Measurements from ENCODE around the gene POU4F3. TPM values are rescaled to one million over a fixed set of nuclear protein-coding genes. Genes with fewer than 3 reads are reported as not detected.
"Not testable (repeated sequence)": the region's sequence is repeated elsewhere in the genome, so short reads cannot be mapped to it uniquely, and the experiment has no call there.

Gene POU4F3, protein sequence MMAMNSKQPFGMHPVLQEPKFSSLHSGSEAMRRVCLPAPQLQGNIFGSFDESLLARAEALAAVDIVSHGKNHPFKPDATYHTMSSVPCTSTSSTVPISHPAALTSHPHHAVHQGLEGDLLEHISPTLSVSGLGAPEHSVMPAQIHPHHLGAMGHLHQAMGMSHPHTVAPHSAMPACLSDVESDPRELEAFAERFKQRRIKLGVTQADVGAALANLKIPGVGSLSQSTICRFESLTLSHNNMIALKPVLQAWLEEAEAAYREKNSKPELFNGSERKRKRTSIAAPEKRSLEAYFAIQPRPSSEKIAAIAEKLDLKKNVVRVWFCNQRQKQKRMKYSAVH
- under 1 TPM in 2 of 4 donors, not detected in 2; 0.03 to 0.04 TPM for polyA plus RNA-seq
- long read RNA-seq, donor 1: 0 reads
- long read RNA-seq, donor 2: 0 reads
- long read RNA-seq, donor 3: 0 reads
- long read RNA-seq, donor 4: 0 reads
- long read RNA-seq, donor 5: 0 reads
- long read RNA-seq, donor 6: 0 reads
- long read RNA-seq, donor 7: 0 reads
- long read RNA-seq, donor 8: 0 reads
- long read RNA-seq, donor 9: 0 reads
- long read RNA-seq, donor 10: 0 reads

DNA sequence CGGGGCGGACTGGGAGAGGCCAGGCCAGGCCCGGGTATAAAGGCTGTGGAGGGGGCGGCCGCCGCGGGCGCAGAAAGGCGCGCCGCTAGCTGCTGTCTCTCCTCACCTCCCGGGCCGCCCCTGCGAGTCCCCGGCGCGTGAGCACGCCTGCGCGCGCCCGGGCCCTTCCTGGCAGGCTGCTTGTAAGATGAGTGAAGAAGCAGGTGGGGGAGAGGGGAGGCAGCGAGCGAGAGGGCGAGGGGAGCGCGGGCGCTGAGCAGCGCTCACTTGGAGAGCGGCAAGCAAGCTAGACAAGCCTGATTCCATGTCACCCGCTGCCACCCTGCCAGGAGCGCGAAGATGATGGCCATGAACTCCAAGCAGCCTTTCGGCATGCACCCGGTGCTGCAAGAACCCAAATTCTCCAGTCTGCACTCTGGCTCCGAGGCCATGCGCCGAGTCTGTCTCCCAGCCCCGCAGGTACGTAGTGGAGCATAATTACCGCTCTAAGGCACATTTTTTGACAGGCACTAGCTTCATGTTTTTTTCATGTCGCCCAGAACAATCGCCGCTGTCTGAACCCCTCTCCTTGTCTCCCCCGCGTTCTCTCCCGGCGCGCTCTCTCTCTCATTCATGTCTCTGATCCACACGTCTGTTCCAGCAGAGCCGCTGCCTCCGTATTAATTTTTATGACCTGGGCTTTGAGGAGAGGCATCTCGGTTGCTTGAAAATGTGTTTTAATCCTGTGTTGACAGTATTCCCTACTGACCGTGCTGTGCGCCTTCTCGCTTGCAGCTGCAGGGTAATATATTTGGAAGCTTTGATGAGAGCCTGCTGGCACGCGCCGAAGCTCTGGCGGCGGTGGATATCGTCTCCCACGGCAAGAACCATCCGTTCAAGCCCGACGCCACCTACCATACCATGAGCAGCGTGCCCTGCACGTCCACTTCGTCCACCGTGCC, at the start of gene POU4F3:
POU4F3 (plus strand) TSS at position 66 of the 941 bp plus-strand sequence; CDS start at position 340, 274 bp downstream.
- Histone ChIP-seq H3K4me3 (ENCODE audit: low read depth in 1 of 3, low read length in 3 of 3) (no peak within 1 kb of the TSS), H3K36me3 (ENCODE audit: control insufficient read depth in 3 of 3, insufficient read depth in 2 of 3, low read depth in 1 of 3, low read length in 3 of 3) (no peaks in the 10 kb centered on the region), H3K27me3 (ENCODE audit: control insufficient read depth in 3 of 3, insufficient read depth in 3 of 3, low read length in 3 of 3) (peaks cover 27 to 96% (median 73%) of the 10 kb centered on the region in 3 donors), H3K27ac (ENCODE audit: low read depth in 1 of 3, low read length in 2 of 3) (no peak within 1 kb of the TSS), H3K4me1 (ENCODE audit: control insufficient read depth in 3 of 3, insufficient read depth in 2 of 3, low read depth in 1 of 3, low read length in 2 of 3) (no peaks in the 10 kb centered on the region), H3K9me3 (ENCODE audit: control insufficient read depth in 2 of 2, insufficient read depth in 1 of 2, low read depth in 1 of 2, low read length in 1 of 2) (no peaks in the 10 kb centered on the region)
- 5 to 17% (median 16%) methylated on average over 60 to 70 of the region's 70 CpGs for WGBS, 3 donors
- DNase-seq (no peak), FAIRE-seq (no peak)

DNA sequence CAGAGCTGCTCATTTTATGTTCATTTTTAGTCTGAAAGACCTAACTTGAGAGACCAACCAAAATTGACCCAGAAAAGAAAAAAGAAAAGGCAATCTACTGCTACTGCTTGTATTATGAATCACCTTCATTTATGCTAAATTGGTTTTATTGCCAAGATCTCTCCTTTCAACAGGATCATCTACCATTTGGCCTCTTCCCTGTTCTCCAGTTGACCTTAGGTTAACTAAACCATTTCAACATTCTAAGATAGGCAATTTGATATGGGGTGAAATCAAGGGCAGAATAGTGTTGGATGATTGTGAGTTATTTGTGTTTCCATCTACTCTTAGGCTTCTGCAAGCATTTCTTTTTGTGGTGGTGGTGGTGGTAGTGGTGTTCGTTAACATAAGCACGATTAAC, 48.3 kb upstream of the POU4F3 start:
- H3K9me3 ChIP-seq (ENCODE audit: control insufficient read depth in 2 of 2, insufficient read depth in 1 of 2, low read depth in 1 of 2, low read length in 1 of 2): no peaks in the 10 kb centered on the region
- DNase-seq: no peak
- H3K4me3 ChIP-seq (ENCODE audit: low read depth in 1 of 3, low read length in 3 of 3): no peak overlapping the region
- peaks cover 0 to 3% (median 0%) of the 10 kb centered on the region in 3 donors for H3K36me3 ChIP-seq (ENCODE audit: control insufficient read depth in 3 of 3, insufficient read depth in 2 of 3, low read depth in 1 of 3, low read length in 3 of 3)
- no peaks in the 10 kb centered on the region for H3K27me3 ChIP-seq (ENCODE audit: control insufficient read depth in 3 of 3, insufficient read depth in 3 of 3, low read length in 3 of 3)
- no peak for FAIRE-seq
- H3K27ac ChIP-seq (ENCODE audit: low read depth in 1 of 3, low read length in 2 of 3): no peak overlapping the region
- WGBS, 3 donors: 96 to 100% (median 97%) methylated on average over 2 of the region's 2 CpGs
- H3K4me1 ChIP-seq (ENCODE audit: control insufficient read depth in 3 of 3, insufficient read depth in 2 of 3, low read depth in 1 of 3, low read length in 2 of 3): no peaks in the 10 kb centered on the region

DNA sequence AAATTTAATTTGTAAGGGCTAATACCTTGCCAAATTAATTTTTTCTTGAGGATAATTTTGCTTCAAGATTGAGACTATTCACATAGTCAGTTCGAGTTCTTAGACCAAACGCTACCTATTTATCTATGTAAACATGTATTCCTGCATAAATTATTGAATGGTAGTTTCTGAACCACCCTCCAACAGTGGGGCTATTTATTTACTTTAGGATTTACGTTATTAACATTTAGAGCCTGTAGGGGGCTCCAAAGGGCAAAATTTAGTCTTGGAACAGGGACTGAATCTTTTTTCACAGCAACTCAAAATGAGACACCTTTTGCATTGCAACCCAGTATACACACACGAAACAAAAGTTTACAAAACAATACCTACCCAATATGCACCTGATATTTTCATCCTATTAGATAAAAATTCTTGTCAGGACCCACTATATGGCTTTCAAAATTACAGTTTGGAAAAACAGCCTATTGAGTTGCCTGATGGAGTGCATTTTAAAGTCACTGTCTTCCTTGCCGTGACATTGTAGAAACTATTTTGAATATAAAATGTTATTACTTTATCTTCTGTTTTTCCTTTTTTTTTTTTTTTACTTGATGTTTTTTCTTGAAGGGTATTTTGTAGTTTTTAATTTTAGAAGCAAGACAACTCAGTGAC, 47.1 kb upstream of the POU4F3 start:
- Histone ChIP-seq H3K27ac (ENCODE audit: low read depth in 1 of 3, low read length in 2 of 3) (no peak overlapping the region), H3K9me3 (ENCODE audit: control insufficient read depth in 2 of 2, insufficient read depth in 1 of 2, low read depth in 1 of 2, low read length in 1 of 2) (no peaks in the 10 kb centered on the region), H3K4me3 (ENCODE audit: low read depth in 1 of 3, low read length in 3 of 3) (no peak overlapping the region), H3K27me3 (ENCODE audit: control insufficient read depth in 3 of 3, insufficient read depth in 3 of 3, low read length in 3 of 3) (no peaks in the 10 kb centered on the region), H3K36me3 (ENCODE audit: control insufficient read depth in 3 of 3, insufficient read depth in 2 of 3, low read depth in 1 of 3, low read length in 3 of 3) (peaks cover 0 to 2% (median 0%) of the 10 kb centered on the region in 3 donors), H3K4me1 (ENCODE audit: control insufficient read depth in 3 of 3, insufficient read depth in 2 of 3, low read depth in 1 of 3, low read length in 2 of 3) (no peaks in the 10 kb centered on the region)
- FAIRE-seq: no peak
- DNase-seq: peak; percentile 44 to 59
- 25 to 32% (median 30%) methylated on average over 5 of the region's 5 CpGs for WGBS, 3 donors

DNA sequence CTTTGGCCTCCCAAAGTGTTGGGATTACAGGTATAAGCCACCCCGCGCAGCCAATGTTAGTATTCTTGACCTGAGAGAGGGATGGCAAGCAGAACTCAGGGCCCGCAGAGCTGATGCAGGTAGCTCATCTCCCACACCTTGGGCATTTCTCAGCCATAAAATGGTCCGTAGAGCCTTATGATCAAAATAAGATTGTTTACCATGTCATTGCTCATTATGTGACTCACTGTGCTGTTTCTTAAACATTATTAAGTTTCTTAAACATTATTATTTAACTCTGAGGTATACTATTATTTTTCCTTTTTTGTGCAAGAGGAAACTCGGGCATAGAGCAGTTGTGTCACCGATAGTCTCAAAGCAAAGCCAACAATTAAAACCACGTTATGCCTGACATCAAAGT, 42.4 kb upstream of the POU4F3 start:
- Histone ChIP-seq H3K27me3 (ENCODE audit: control insufficient read depth in 3 of 3, insufficient read depth in 3 of 3, low read length in 3 of 3) (no peaks in the 10 kb centered on the region), H3K9me3 (ENCODE audit: control insufficient read depth in 2 of 2, insufficient read depth in 1 of 2, low read depth in 1 of 2, low read length in 1 of 2) (no peaks in the 10 kb centered on the region), H3K27ac (ENCODE audit: low read depth in 1 of 3, low read length in 2 of 3) (no peak overlapping the region), H3K4me1 (ENCODE audit: control insufficient read depth in 3 of 3, insufficient read depth in 2 of 3, low read depth in 1 of 3, low read length in 2 of 3) (no peaks in the 10 kb centered on the region), H3K4me3 (ENCODE audit: low read depth in 1 of 3, low read length in 3 of 3) (no peak overlapping the region), H3K36me3 (ENCODE audit: control insufficient read depth in 3 of 3, insufficient read depth in 2 of 3, low read depth in 1 of 3, low read length in 3 of 3) (no peaks in the 10 kb centered on the region)
- 80 to 89% (median 81%) methylated on average over 7 of the region's 7 CpGs for WGBS, 3 donors
- DNase-seq: no peak
- no peak for FAIRE-seq

DNA sequence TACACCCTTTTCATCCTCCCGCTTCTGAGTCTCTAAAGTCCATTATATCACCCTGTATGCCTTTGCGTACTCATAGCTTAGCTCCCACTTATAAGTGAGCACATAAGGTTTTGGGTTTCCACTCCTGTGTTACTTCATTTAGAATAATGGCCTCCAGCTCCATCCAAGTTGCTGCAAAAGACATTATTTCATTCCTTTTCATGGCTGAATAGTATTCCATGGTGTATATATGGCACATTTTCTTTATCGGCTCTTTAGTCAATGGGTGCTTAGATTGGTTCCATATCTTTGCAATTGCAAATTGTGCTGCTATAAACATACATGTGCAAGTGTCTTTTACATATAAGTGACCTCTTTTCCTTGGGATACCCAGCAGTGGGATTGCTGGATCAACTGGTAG, 39.7 kb upstream of the POU4F3 start:
- not testable (repeated sequence) for DNase-seq; H3K27me3 ChIP-seq (ENCODE audit: control insufficient read depth in 3 of 3, insufficient read depth in 3 of 3, low read length in 3 of 3); FAIRE-seq; H3K9me3 ChIP-seq (ENCODE audit: control insufficient read depth in 2 of 2, insufficient read depth in 1 of 2, low read depth in 1 of 2, low read length in 1 of 2); H3K36me3 ChIP-seq (ENCODE audit: control insufficient read depth in 3 of 3, insufficient read depth in 2 of 3, low read depth in 1 of 3, low read length in 3 of 3); H3K27ac ChIP-seq (ENCODE audit: low read depth in 1 of 3, low read length in 2 of 3); H3K4me3 ChIP-seq (ENCODE audit: low read depth in 1 of 3, low read length in 3 of 3); H3K4me1 ChIP-seq (ENCODE audit: control insufficient read depth in 3 of 3, insufficient read depth in 2 of 3, low read depth in 1 of 3, low read length in 2 of 3)
- 96 to 97% (median 96%) methylated on average over 3 of the region's 3 CpGs for WGBS, 3 donors

DNA sequence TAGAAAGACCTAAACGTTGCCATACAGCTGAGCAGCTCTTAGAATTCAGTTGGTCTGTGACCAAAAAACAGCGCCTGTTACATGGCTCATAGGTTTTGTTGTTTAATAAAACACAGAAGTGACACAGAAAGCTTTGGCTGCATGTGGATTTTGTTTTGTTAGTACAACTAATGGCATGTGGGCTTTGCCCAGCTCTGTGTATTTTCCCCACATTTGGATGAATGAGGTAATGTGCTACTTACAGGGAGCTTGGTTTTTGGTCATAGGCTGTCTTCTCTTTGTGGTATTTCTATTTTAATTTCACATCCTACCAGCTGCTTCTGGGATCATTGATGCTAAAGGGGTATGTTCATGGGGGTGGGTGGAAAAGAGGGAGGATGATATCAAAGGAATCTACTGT, 37.0 kb upstream of the POU4F3 start:
- Histone ChIP-seq H3K36me3 (ENCODE audit: control insufficient read depth in 3 of 3, insufficient read depth in 2 of 3, low read depth in 1 of 3, low read length in 3 of 3) (no peaks in the 10 kb centered on the region), H3K4me1 (ENCODE audit: control insufficient read depth in 3 of 3, insufficient read depth in 2 of 3, low read depth in 1 of 3, low read length in 2 of 3) (no peaks in the 10 kb centered on the region), H3K4me3 (ENCODE audit: low read depth in 1 of 3, low read length in 3 of 3) (no peak overlapping the region), H3K27me3 (ENCODE audit: control insufficient read depth in 3 of 3, insufficient read depth in 3 of 3, low read length in 3 of 3) (peaks cover 0 to 2% (median 0%) of the 10 kb centered on the region in 3 donors), H3K27ac (ENCODE audit: low read depth in 1 of 3, low read length in 2 of 3) (no peak overlapping the region), H3K9me3 (ENCODE audit: control insufficient read depth in 2 of 2, insufficient read depth in 1 of 2, low read depth in 1 of 2, low read length in 1 of 2) (no peaks in the 10 kb centered on the region)
- FAIRE-seq (no peak), DNase-seq (no peak)
- WGBS, 3 donors: 68 to 81% (median 70%) methylated on average over 2 of the region's 2 CpGs

DNA sequence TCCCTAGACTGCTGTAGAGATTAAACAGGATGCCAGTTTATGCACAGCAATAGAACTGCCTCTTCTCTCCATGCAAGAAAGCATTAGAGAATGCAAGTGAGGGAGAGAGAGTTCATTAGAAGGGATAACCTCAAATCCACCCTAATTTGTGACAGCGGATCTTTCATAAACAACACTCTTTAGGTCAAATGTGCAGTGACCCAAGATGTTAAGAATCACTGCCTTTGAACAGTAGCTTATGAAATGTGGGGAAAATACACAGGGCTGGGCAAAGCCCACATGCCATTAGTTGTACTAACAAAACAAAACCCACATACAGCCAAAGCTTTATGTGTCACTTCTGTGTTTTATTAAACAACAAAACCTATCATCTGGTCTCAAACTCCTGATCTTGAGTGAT, 36.2 kb upstream of the POU4F3 start:
- H3K36me3 ChIP-seq (ENCODE audit: control insufficient read depth in 3 of 3, insufficient read depth in 2 of 3, low read depth in 1 of 3, low read length in 3 of 3): no peaks in the 10 kb centered on the region
- H3K27me3 ChIP-seq (ENCODE audit: control insufficient read depth in 3 of 3, insufficient read depth in 3 of 3, low read length in 3 of 3): peaks cover 0 to 3% (median 0%) of the 10 kb centered on the region in 3 donors
- no peak for DNase-seq
- no peaks in the 10 kb centered on the region for H3K4me1 ChIP-seq (ENCODE audit: control insufficient read depth in 3 of 3, insufficient read depth in 2 of 3, low read depth in 1 of 3, low read length in 2 of 3)
- no peak overlapping the region for H3K27ac ChIP-seq (ENCODE audit: low read depth in 1 of 3, low read length in 2 of 3)
- 70 to 89% (median 77%) methylated on average over 1 of the region's 1 CpG for WGBS, 3 donors
- no peak overlapping the region for H3K4me3 ChIP-seq (ENCODE audit: low read depth in 1 of 3, low read length in 3 of 3)
- FAIRE-seq: no peak
- H3K9me3 ChIP-seq (ENCODE audit: control insufficient read depth in 2 of 2, insufficient read depth in 1 of 2, low read depth in 1 of 2, low read length in 1 of 2): no peaks in the 10 kb centered on the region

DNA sequence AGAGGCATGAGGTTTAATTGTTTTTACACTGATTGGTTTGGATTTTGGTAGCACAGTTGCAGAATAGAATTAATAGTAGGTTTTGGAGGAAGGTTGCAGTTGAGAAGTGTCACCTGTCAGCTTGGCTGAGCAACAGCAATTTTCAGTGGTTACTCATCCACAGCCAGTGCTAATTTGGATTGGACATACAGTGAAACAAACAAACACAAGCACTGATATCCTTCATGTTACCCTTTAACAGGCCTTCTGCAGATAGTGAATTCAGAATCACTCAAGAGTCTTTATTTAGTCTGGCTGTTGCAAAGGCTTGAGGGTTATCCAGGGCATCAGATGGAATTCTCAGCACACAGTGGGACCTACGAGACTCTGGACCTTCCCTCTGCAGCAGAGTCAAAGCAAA, 31.8 kb upstream of the POU4F3 start:
- no peak overlapping the region for H3K4me3 ChIP-seq (ENCODE audit: low read depth in 1 of 3, low read length in 3 of 3)
- no peaks in the 10 kb centered on the region for H3K4me1 ChIP-seq (ENCODE audit: control insufficient read depth in 3 of 3, insufficient read depth in 2 of 3, low read depth in 1 of 3, low read length in 2 of 3)
- no peak for DNase-seq
- peaks cover 0 to 5% (median 2%) of the 10 kb centered on the region in 3 donors for H3K27me3 ChIP-seq (ENCODE audit: control insufficient read depth in 3 of 3, insufficient read depth in 3 of 3, low read length in 3 of 3)
- no peak overlapping the region for H3K27ac ChIP-seq (ENCODE audit: low read depth in 1 of 3, low read length in 2 of 3)
- FAIRE-seq: no peak
- no peaks in the 10 kb centered on the region for H3K9me3 ChIP-seq (ENCODE audit: control insufficient read depth in 2 of 2, insufficient read depth in 1 of 2, low read depth in 1 of 2, low read length in 1 of 2)
- 15 to 35% (median 32%) methylated on average over 1 of the region's 1 CpG for WGBS, 3 donors
- no peaks in the 10 kb centered on the region for H3K36me3 ChIP-seq (ENCODE audit: control insufficient read depth in 3 of 3, insufficient read depth in 2 of 3, low read depth in 1 of 3, low read length in 3 of 3)

Measured in small intestine (tissue), 16 donors.